ENCODE data around the gene FRRS1L.

DNA sequence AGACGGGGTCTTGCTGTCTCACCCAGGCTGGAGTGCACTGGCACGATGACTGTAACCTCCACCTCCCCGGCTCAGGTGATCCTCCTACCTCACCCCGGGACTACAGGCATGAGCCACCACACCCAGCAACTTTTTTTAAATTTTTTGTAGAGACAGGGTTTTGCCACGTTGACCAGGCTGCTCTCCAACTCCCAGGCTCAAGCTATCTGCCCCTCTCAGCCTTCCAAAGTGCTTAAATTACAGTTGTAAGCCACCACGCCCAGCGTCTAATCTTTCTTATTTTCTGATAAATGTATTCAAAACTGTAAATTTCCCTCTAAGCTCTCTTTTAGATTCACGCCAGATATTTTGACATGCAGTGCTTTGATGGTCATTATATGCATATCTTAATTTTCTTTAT lies 10.3 kb downstream of the FRRS1L start:
- TF ChIP-seq, protein P1, sequence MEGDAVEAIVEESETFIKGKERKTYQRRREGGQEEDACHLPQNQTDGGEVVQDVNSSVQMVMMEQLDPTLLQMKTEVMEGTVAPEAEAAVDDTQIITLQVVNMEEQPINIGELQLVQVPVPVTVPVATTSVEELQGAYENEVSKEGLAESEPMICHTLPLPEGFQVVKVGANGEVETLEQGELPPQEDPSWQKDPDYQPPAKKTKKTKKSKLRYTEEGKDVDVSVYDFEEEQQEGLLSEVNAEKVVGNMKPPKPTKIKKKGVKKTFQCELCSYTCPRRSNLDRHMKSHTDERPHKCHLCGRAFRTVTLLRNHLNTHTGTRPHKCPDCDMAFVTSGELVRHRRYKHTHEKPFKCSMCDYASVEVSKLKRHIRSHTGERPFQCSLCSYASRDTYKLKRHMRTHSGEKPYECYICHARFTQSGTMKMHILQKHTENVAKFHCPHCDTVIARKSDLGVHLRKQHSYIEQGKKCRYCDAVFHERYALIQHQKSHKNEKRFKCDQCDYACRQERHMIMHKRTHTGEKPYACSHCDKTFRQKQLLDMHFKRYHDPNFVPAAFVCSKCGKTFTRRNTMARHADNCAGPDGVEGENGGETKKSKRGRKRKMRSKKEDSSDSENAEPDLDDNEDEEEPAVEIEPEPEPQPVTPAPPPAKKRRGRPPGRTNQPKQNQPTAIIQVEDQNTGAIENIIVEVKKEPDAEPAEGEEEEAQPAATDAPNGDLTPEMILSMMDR (IDR thresholded peaks at IDR 0.05) = no peak
- TF ChIP-seq POLR2AphosphoS5 (IDR thresholded peaks at IDR 0.05) = no peak
